HepG2 (cell line): ENCODE data around the gene CTNNBL1. TPM values are rescaled to one million over a fixed set of nuclear protein-coding genes. Genes with fewer than 3 reads are reported as not detected.

Source experiments
- ERF ChIP-seq: IDR thresholded peaks from 2 replicates; pipeline ENCODE4 v1.6.1; 2018; ENCODE audit warnings: missing biosample characterization, missing genetic modification reagents
- MAFF ChIP-seq: IDR thresholded peaks from 2 replicates; pipeline ENCODE4 v1.6.1; 2011; ENCODE audit warnings: low read depth, low read length, improper control_type of control experiment
- MTA1 ChIP-seq: sonication (generic); formaldehyde crosslinking; IDR thresholded peaks from 2 replicates; pipeline ENCODE4 v1.4.0; 2020; ENCODE audit warnings: missing genetic modification reagents, mild to moderate bottlenecking, borderline replicate concordance
- NR2F6 ChIP-seq, 2 experiments: IDR thresholded peaks; 2 replicates each; pipeline ENCODE4 v1.6.1; 2016; ENCODE audit warnings: antibody characterized with exemption in 1 of 2, mild to moderate bottlenecking in 1 of 2
- RBFOX2 ChIP-seq: fragments of 200-400 bp; formaldehyde crosslinking; IDR thresholded peaks from 2 replicates; pipeline ENCODE4 v1.6.1; 2017; ENCODE audit warnings: low read depth, mild to moderate bottlenecking, low read length
- ZFAT ChIP-seq: sonication (generic); formaldehyde crosslinking; conservative IDR thresholded peaks from 2 replicates; pipeline ENCODE4 v1.8.1; 2023; ENCODE audit warnings: missing genetic modification reagents, inconsistent platforms
- ZNF619 ChIP-seq: sonication (generic); formaldehyde crosslinking; IDR thresholded peaks from 2 replicates; pipeline ENCODE4 v1.4.0; 2020; ENCODE audit warnings: mild to moderate bottlenecking, missing genetic modification reagents
- polyA plus RNA-seq, 8 experiments: library from polyadenylated mRNA; depleted of rRNA in 3 of 8; stranded (reverse) in 7 of 8; unstranded in 1 of 8; fragments of >200 nt; fragmentation: Illumina TruSeq in 4 of 8; extraction: Trizol in 4 of 8; gene quantifications; 2 replicates each; pipeline versions ENCODE4 v1.2.1 to v1.2.3, GENCODE V29; 2011 to 2016; ENCODE audit warnings: low read depth in 4 of 8, missing spikeins in 1 of 8, mixed read lengths in 1 of 8; ENCODE audit not compliant: insufficient read depth in 1 of 8
- total RNA-seq, 5 experiments: library from RNA; depleted of rRNA; stranded (reverse); fragments of >200 nt; fragmentation: Illumina TruSeq; extraction: Trizol; gene quantifications; 2 replicates each; pipeline ENCODE4 v1.2.3, GENCODE V29; 2016; ENCODE audit warnings: low read depth in 1 of 5
- TF ChIP-seq, protein P1 (sequence below): sonication (generic); formaldehyde crosslinking; IDR thresholded peaks from 2 replicates; pipeline ENCODE4 v1.4.0; 2020; ENCODE audit warnings: missing genetic modification reagents
- TF ChIP-seq, protein P2 (sequence below): sonication (generic); formaldehyde crosslinking; IDR thresholded peaks from 2 replicates; pipeline ENCODE4 v1.5.1; 2020; ENCODE audit warnings: missing genetic modification reagents, mild to moderate bottlenecking, borderline replicate concordance
- TF ChIP-seq, protein P3 (sequence below): IDR thresholded peaks from 2 replicates; pipeline ENCODE4 v1.6.1; 2016; ENCODE audit warnings: low read depth, missing genetic modification reagents, missing compliant biosample characterization
- TF ChIP-seq, protein P4 (sequence below): sonication (generic); formaldehyde crosslinking; IDR thresholded peaks from 2 replicates; pipeline ENCODE4 v1.4.0; 2020; ENCODE audit warnings: missing genetic modification reagents
- TF ChIP-seq, protein P5 (sequence below): sonication (generic); formaldehyde crosslinking; conservative IDR thresholded peaks from 2 replicates; pipeline ENCODE4 v1.4.0; 2020; ENCODE audit warnings: missing genetic modification reagents
- TF ChIP-seq, protein P6 (sequence below): sonication (generic); formaldehyde crosslinking; IDR thresholded peaks from 2 replicates; pipeline ENCODE4 v1.5.0; 2020; ENCODE audit warnings: mild to moderate bottlenecking, low read depth, missing genetic modification reagents, borderline replicate concordance
- TF ChIP-seq, protein P7 (sequence below): sonication (generic); formaldehyde crosslinking; IDR thresholded peaks from 2 replicates; pipeline ENCODE4 v1.4.0; 2020; ENCODE audit warnings: missing genetic modification reagents

The CTNNBL1 gene
- total and polyA plus RNA-seq, 2 of the 13 experiments (the other 11 are each of a cell fraction or from before 2014, with no cell fraction given) = 49.3 to 94.6 TPM

DNA sequence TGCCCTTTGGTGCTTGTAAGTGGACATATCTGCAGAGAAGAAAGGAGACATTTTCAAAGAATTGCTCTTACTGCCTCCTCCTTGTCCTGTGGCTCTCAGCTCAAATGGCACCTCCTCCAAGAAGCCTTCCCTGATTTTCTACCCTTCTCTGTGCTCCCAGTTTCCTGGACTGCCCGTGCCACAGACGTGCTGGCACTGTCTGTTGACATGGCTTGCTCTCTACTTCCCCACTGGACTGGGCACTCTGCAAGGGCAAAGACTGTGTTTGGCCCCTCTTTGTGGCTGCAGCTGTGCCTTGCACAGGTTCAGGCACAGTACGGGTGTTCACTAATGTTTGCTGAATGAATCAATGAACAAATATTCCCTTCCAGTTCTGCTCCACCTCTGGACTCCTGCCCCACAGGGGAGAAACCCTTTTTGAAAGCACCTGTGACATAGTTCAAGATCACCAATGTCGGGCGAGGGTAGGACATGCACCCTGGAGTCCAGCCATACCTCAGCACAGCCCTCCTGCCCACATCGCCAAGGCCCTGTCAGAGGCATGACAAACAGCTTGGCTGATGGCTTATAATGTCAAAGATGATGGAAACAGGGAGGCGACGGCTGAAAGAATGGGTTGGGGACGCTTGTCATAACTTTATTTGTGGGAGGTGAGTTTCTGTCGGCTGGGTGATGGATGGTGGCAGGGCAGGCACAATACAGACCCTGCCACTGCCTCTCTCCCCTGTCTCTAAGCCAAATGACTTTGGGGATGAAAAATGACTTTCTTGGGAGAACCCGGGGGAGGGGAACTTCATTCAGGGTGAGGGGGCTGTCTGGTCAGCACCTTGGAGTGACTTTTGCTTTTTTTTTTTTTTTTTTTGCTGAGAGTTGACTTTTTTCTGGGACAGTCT lies 15.6 kb upstream of the CTNNBL1 start (continued):
- TF ChIP-seq, protein P1, sequence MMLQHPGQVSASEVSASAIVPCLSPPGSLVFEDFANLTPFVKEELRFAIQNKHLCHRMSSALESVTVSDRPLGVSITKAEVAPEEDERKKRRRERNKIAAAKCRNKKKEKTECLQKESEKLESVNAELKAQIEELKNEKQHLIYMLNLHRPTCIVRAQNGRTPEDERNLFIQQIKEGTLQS (CRISPR knock-in tag) = no peak
- TF ChIP-seq, protein P2, sequence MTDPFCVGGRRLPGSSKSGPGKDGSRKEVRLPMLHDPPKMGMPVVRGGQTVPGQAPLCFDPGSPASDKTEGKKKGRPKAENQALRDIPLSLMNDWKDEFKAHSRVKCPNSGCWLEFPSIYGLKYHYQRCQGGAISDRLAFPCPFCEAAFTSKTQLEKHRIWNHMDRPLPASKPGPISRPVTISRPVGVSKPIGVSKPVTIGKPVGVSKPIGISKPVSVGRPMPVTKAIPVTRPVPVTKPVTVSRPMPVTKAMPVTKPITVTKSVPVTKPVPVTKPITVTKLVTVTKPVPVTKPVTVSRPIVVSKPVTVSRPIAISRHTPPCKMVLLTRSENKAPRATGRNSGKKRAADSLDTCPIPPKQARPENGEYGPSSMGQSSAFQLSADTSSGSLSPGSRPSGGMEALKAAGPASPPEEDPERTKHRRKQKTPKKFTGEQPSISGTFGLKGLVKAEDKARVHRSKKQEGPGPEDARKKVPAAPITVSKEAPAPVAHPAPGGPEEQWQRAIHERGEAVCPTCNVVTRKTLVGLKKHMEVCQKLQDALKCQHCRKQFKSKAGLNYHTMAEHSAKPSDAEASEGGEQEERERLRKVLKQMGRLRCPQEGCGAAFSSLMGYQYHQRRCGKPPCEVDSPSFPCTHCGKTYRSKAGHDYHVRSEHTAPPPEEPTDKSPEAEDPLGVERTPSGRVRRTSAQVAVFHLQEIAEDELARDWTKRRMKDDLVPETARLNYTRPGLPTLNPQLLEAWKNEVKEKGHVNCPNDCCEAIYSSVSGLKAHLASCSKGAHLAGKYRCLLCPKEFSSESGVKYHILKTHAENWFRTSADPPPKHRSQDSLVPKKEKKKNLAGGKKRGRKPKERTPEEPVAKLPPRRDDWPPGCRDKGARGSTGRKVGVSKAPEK (CRISPR knock-in tag) = peak; percentile 71; the same call in 1 of the 2 replicates
- TF ChIP-seq ZNF619 = peak; percentile 89; the same call in 1 of the 2 replicates
- TF ChIP-seq, protein P3, sequence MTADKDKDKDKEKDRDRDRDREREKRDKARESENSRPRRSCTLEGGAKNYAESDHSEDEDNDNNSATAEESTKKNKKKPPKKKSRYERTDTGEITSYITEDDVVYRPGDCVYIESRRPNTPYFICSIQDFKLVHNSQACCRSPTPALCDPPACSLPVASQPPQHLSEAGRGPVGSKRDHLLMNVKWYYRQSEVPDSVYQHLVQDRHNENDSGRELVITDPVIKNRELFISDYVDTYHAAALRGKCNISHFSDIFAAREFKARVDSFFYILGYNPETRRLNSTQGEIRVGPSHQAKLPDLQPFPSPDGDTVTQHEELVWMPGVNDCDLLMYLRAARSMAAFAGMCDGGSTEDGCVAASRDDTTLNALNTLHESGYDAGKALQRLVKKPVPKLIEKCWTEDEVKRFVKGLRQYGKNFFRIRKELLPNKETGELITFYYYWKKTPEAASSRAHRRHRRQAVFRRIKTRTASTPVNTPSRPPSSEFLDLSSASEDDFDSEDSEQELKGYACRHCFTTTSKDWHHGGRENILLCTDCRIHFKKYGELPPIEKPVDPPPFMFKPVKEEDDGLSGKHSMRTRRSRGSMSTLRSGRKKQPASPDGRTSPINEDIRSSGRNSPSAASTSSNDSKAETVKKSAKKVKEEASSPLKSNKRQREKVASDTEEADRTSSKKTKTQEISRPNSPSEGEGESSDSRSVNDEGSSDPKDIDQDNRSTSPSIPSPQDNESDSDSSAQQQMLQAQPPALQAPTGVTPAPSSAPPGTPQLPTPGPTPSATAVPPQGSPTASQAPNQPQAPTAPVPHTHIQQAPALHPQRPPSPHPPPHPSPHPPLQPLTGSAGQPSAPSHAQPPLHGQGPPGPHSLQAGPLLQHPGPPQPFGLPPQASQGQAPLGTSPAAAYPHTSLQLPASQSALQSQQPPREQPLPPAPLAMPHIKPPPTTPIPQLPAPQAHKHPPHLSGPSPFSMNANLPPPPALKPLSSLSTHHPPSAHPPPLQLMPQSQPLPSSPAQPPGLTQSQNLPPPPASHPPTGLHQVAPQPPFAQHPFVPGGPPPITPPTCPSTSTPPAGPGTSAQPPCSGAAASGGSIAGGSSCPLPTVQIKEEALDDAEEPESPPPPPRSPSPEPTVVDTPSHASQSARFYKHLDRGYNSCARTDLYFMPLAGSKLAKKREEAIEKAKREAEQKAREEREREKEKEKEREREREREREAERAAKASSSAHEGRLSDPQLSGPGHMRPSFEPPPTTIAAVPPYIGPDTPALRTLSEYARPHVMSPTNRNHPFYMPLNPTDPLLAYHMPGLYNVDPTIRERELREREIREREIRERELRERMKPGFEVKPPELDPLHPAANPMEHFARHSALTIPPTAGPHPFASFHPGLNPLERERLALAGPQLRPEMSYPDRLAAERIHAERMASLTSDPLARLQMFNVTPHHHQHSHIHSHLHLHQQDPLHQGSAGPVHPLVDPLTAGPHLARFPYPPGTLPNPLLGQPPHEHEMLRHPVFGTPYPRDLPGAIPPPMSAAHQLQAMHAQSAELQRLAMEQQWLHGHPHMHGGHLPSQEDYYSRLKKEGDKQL (CRISPR knock-in tag) = no peak
- TF ChIP-seq ZFAT (CRISPR knock-in tag) = no peak
- TF ChIP-seq MTA1 (CRISPR knock-in tag) = peak; percentile 90; the same call in 1 of the 2 replicates
- TF ChIP-seq ERF (CRISPR knock-in tag) = no peak
- TF ChIP-seq RBFOX2 = no peak
- TF ChIP-seq, protein P4, sequence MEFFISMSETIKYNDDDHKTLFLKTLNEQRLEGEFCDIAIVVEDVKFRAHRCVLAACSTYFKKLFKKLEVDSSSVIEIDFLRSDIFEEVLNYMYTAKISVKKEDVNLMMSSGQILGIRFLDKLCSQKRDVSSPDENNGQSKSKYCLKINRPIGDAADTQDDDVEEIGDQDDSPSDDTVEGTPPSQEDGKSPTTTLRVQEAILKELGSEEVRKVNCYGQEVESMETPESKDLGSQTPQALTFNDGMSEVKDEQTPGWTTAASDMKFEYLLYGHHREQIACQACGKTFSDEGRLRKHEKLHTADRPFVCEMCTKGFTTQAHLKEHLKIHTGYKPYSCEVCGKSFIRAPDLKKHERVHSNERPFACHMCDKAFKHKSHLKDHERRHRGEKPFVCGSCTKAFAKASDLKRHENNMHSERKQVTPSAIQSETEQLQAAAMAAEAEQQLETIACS = no peak
- TF ChIP-seq, protein P5, sequence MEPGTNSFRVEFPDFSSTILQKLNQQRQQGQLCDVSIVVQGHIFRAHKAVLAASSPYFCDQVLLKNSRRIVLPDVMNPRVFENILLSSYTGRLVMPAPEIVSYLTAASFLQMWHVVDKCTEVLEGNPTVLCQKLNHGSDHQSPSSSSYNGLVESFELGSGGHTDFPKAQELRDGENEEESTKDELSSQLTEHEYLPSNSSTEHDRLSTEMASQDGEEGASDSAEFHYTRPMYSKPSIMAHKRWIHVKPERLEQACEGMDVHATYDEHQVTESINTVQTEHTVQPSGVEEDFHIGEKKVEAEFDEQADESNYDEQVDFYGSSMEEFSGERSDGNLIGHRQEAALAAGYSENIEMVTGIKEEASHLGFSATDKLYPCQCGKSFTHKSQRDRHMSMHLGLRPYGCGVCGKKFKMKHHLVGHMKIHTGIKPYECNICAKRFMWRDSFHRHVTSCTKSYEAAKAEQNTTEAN (CRISPR knock-in tag) = no peak
- TF ChIP-seq, protein P6, sequence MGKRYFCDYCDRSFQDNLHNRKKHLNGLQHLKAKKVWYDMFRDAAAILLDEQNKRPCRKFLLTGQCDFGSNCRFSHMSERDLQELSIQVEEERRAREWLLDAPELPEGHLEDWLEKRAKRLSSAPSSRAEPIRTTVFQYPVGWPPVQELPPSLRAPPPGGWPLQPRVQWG (CRISPR knock-in tag) = no peak
- no peak for TF ChIP-seq NR2F6 (IDR thresholded peaks at IDR 0.05)
- peak; percentile 40 for TF ChIP-seq NR2F6 (CRISPR knock-in tag; IDR thresholded peaks at IDR 0.05)
- TF ChIP-seq MAFF = 0 out of 2 replicates have a peak, but pooled peaks have one; percentile 28
- TF ChIP-seq, protein P7, sequence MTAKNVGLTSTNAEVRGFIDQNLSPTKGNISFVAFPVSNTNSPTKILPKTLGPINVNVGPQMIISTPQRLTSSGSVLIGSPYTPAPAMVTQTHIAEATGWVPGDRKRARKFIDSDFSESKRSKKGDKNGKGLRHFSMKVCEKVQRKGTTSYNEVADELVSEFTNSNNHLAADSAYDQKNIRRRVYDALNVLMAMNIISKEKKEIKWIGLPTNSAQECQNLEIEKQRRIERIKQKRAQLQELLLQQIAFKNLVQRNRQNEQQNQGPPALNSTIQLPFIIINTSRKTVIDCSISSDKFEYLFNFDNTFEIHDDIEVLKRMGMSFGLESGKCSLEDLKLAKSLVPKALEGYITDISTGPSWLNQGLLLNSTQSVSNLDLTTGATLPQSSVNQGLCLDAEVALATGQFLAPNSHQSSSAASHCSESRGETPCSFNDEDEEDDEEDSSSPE (CRISPR knock-in tag) = no peak
